CD14-positive monocyte (primary cell): ENCODE results near the gene IKZF1. TPM values are rescaled to one million over a fixed set of nuclear protein-coding genes. Genes with fewer than 3 reads are reported as not detected.

Experiments used
- DNase-seq, 3 donors: peaks; one replicate each; pipeline ENCODE4 v3.0.0-alpha.2; 2011 to 2022
- H2AFZ ChIP-seq: 2 replicates; pipeline ENCODE4 v1.6.0; 2012; ENCODE audit warnings: mild to moderate bottlenecking, low read depth, low read length, inconsistent platforms; ENCODE audit not compliant: insufficient read depth, poor library complexity, severe bottlenecking
- H3K27ac ChIP-seq, 2 donors: 1 replicate in 1 of 2; 2 replicates in 1 of 2; pipeline ENCODE4 v1.5.1; 2012 to 2013; ENCODE audit warnings: low read length in 2 of 2, control low read depth in 1 of 2, inconsistent platforms in 1 of 2, low read depth in 1 of 2, mild to moderate bottlenecking in 1 of 2
- H3K27me3 ChIP-seq, 2 donors: one replicate each; pipeline versions ENCODE4 v1.6.0 to v1.6.1; 2011 to 2013; ENCODE audit warnings: low read length in 2 of 2; ENCODE audit not compliant: control insufficient read depth in 2 of 2, insufficient read depth in 2 of 2
- H3K36me3 ChIP-seq, 2 donors: replicated peaks in 1 of 2; 1 replicate in 1 of 2; 2 replicates in 1 of 2; pipeline versions ENCODE4 v1.5.1 to v1.6.1; 2012 to 2013; ENCODE audit warnings: low read length in 2 of 2, control low read depth in 1 of 2, inconsistent platforms in 1 of 2, mild to moderate bottlenecking in 1 of 2; ENCODE audit not compliant: insufficient read depth in 2 of 2, control insufficient read depth in 1 of 2
- H3K4me1 ChIP-seq, 2 donors: 1 replicate in 1 of 2; 2 replicates in 1 of 2; pipeline versions ENCODE4 v1.5.1 to v1.6.1; 2012 to 2013; ENCODE audit warnings: low read length in 2 of 2, control low read depth in 1 of 2, inconsistent platforms in 1 of 2, mild to moderate bottlenecking in 1 of 2, moderate library complexity in 1 of 2; ENCODE audit not compliant: insufficient read depth in 2 of 2, control insufficient read depth in 1 of 2
- H3K4me2 ChIP-seq: replicated peaks from 2 replicates; pipeline ENCODE3; 2012; ENCODE audit warnings: low read length, moderate library complexity, mild to moderate bottlenecking; ENCODE audit not compliant: poor library complexity, severe bottlenecking; ENCODE audit errors: extremely low read depth
- H3K4me3 ChIP-seq, 3 experiments: fragments of 200-600 bp in 1 of 3; sonication (generic) in 1 of 3; replicated peaks in 1 of 3; 1 replicate in 2 of 3; 2 replicates in 1 of 3; pipeline ENCODE4 v1.5.1; 2011 to 2013; ENCODE audit warnings: low read length in 3 of 3, mild to moderate bottlenecking in 3 of 3, control low read depth in 2 of 3, low read depth in 2 of 3, inconsistent platforms in 1 of 3, moderate library complexity in 1 of 3
- H3K79me2 ChIP-seq: 2 replicates; pipeline ENCODE4 v1.6.0; 2012; ENCODE audit warnings: mild to moderate bottlenecking, control low read depth, inconsistent platforms, low read length, moderate library complexity; ENCODE audit not compliant: insufficient read depth
- H3K9ac ChIP-seq: 2 replicates; pipeline ENCODE4 v1.6.0; 2017; ENCODE audit warnings: low read length, mild to moderate bottlenecking; ENCODE audit not compliant: insufficient read depth, poor library complexity, severe bottlenecking
- H3K9me3 ChIP-seq, 2 donors: replicated peaks in 1 of 2; 1 replicate in 1 of 2; 2 replicates in 1 of 2; pipeline versions ENCODE4 v1.5.1 to v1.6.1; 2012 to 2013; ENCODE audit warnings: low read length in 2 of 2, control low read depth in 1 of 2; ENCODE audit not compliant: control insufficient read depth in 1 of 2, insufficient read depth in 1 of 2
- H4K20me1 ChIP-seq: 2 replicates; pipeline ENCODE4 v1.6.0; 2012; ENCODE audit warnings: mild to moderate bottlenecking, low read length, control low read depth, moderate library complexity; ENCODE audit not compliant: insufficient read depth
- H3K27ac Mint-ChIP-seq, 7 donors: one replicate each; pipeline ENCODE4 v1.8.0; 2020; ENCODE audit warnings: mild to moderate bottlenecking in 7 of 7, mixed read lengths in 7 of 7, moderate library complexity in 6 of 7, inconsistent platforms in 2 of 7
- H3K27me3 Mint-ChIP-seq, 3 donors: one replicate each; pipeline ENCODE4 v1.8.0; 2021 to 2022; ENCODE audit warnings: low read depth in 3 of 3, mild to moderate bottlenecking in 3 of 3, mixed read lengths in 3 of 3, moderate library complexity in 3 of 3, inconsistent platforms in 1 of 3
- H3K36me3 Mint-ChIP-seq, 2 donors: one replicate each; pipeline ENCODE4 v1.8.0; 2020; ENCODE audit warnings: mixed read lengths in 2 of 2, inconsistent platforms in 1 of 2, mild to moderate bottlenecking in 1 of 2
- H3K4me1 Mint-ChIP-seq: one replicate; pipeline ENCODE4 v1.8.0; 2020; ENCODE audit warnings: mild to moderate bottlenecking, mixed read lengths
- H3K4me3 Mint-ChIP-seq, 2 donors: one replicate each; pipeline ENCODE4 v1.8.0; 2020; ENCODE audit warnings: mild to moderate bottlenecking in 2 of 2, mixed read lengths in 2 of 2, moderate library complexity in 1 of 2
- H3K9me3 Mint-ChIP-seq, 7 donors: one replicate each; pipeline ENCODE4 v1.8.0; 2020 to 2022; ENCODE audit warnings: mixed read lengths in 7 of 7, mild to moderate bottlenecking in 6 of 7, moderate library complexity in 6 of 7, inconsistent platforms in 2 of 7
- WGBS: methylation state at CpG from one replicate; pipeline ENCODE4 v1.1.5; 2013; ENCODE audit warnings: missing lambda C conversion rate; ENCODE audit not compliant: insufficient coverage; 5-methylcytosine and 5-hydroxymethylcytosine counted together
- intact Hi-C, 2 donors: fragments of 100-400 bp; cut with micrococcal nuclease; formaldehyde crosslinking; loops; one replicate each; pipeline versions ENCODE4 v1.15.0 to v1.15.1; 2023
- polyA plus RNA-seq, 3 donors: library from polyadenylated mRNA; depleted of rRNA in 1 of 3; unstranded in 2 of 3; stranded (reverse) in 1 of 3; fragments of 300-500 nt in 2 of 3; fragments of >200 nt in 1 of 3; fragmentation: Illumina TruSeq in 2 of 3; gene quantifications; 1 replicate in 2 of 3; 2 replicates in 1 of 3; pipeline ENCODE4 v1.2.3, GENCODE V29; 2012 to 2021
- TF ChIP-seq, protein P1 (sequence below): fragments of 200-600 bp; IDR thresholded peaks from one replicate; pipeline ENCODE4 v1.8.0; 2022; ENCODE audit warnings: antibody characterized with exemption, mild to moderate bottlenecking

Gene IKZF1
- polyA plus RNA-seq, 3 donors = 38.4 to 130 (median 80.2) TPM

- no peak for DNase-seq
- 67% methylated on average over 5 of the region's 6 CpGs for WGBS
- Histone ChIP-seq H4K20me1 (peaks cover 93% of the 10 kb centered on the region), H3K4me3 (peak overlapping the region in 1 of 3 experiments; percentile 29), H3K9ac (no peak overlapping the region), H3K27ac (peak overlapping the region in 1 of 2 donors; percentile 79), H3K79me2 (peaks cover 100% of the 10 kb centered on the region), H3K36me3 (no peaks in the 10 kb centered on the region), H3K9me3 (no peaks in the 10 kb centered on the region), H3K4me2 (peak overlapping the region; percentile 73), H3K27me3 (no peaks in the 10 kb centered on the region), H2AFZ (no peak overlapping the region), H3K4me1 (peaks cover 74 to 88% of the 10 kb centered on the region in 2 donors)
- H3K27me3 Mint-ChIP-seq = peaks cover 0 to 1% (median 0%) of the 10 kb centered on the region in 3 donors
- H3K4me1 Mint-ChIP-seq = peaks cover 87% of the 10 kb centered on the region
- peak overlapping the region in 5 of 7 donors; percentile 5 to 82 (median 63) for H3K27ac Mint-ChIP-seq
- peak overlapping the region; percentile 20 to 51 for H3K4me3 Mint-ChIP-seq
- intact Hi-C loops = no loop called here
- H3K36me3 Mint-ChIP-seq = peaks cover 19 to 32% of the 10 kb centered on the region in 2 donors
- H3K9me3 Mint-ChIP-seq = no peaks in the 10 kb centered on the region
- TF ChIP-seq, protein P1, sequence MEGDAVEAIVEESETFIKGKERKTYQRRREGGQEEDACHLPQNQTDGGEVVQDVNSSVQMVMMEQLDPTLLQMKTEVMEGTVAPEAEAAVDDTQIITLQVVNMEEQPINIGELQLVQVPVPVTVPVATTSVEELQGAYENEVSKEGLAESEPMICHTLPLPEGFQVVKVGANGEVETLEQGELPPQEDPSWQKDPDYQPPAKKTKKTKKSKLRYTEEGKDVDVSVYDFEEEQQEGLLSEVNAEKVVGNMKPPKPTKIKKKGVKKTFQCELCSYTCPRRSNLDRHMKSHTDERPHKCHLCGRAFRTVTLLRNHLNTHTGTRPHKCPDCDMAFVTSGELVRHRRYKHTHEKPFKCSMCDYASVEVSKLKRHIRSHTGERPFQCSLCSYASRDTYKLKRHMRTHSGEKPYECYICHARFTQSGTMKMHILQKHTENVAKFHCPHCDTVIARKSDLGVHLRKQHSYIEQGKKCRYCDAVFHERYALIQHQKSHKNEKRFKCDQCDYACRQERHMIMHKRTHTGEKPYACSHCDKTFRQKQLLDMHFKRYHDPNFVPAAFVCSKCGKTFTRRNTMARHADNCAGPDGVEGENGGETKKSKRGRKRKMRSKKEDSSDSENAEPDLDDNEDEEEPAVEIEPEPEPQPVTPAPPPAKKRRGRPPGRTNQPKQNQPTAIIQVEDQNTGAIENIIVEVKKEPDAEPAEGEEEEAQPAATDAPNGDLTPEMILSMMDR = no peak
Measured at GRCh38 chr7:50310361-50310760, 5.8 kb downstream of the IKZF1 start.

GRCh38 chr7:50310956-50311355 is 6.4 kb downstream of the IKZF1 start:
- no peaks in the 10 kb centered on the region for H3K9me3 Mint-ChIP-seq
- H3K27me3 Mint-ChIP-seq = peaks cover 0 to 1% (median 0%) of the 10 kb centered on the region in 3 donors
- Histone ChIP-seq H4K20me1 (peaks cover 99% of the 10 kb centered on the region), H3K36me3 (no peaks in the 10 kb centered on the region), H2AFZ (no peak overlapping the region), H3K4me3 (peak overlapping the region in 1 of 3 experiments; percentile 29), H3K27me3 (no peaks in the 10 kb centered on the region), H3K4me2 (peak overlapping the region; percentile 73), H3K9me3 (no peaks in the 10 kb centered on the region), H3K4me1 (peaks cover 80 to 94% of the 10 kb centered on the region in 2 donors), H3K9ac (no peak overlapping the region), H3K27ac (peak overlapping the region in 1 of 2 donors; percentile 79), H3K79me2 (peaks cover 100% of the 10 kb centered on the region)
- peaks cover 22 to 32% of the 10 kb centered on the region in 2 donors for H3K36me3 Mint-ChIP-seq
- TF ChIP-seq, protein P1 = no peak
- intact Hi-C loops = no loop called here
- DNase-seq = no peak
- no peak overlapping the region for H3K4me3 Mint-ChIP-seq
- peak overlapping the region in 4 of 7 donors; percentile 63 to 82 (median 80) for H3K27ac Mint-ChIP-seq
- no CpG with 5 or more reads among the region's 1 CpG for WGBS
- H3K4me1 Mint-ChIP-seq = peaks cover 93% of the 10 kb centered on the region
